GM18909 (cell line): Measurements from ENCODE around the gene ANKRD29.
"Not testable (repeated sequence)": the region's sequence is repeated elsewhere in the genome, so short reads cannot be mapped to it uniquely, and the experiment has no call there.

Source experiments
- ATAC-seq: cut with Tn5 transposase; IDR thresholded peaks from one replicate; pipeline ENCODE4 v1.9.1; 2021; ENCODE audit warnings: mild to moderate bottlenecking; ENCODE audit not compliant: unreplicated experiment, poor library complexity

Gene ANKRD29

DNA sequence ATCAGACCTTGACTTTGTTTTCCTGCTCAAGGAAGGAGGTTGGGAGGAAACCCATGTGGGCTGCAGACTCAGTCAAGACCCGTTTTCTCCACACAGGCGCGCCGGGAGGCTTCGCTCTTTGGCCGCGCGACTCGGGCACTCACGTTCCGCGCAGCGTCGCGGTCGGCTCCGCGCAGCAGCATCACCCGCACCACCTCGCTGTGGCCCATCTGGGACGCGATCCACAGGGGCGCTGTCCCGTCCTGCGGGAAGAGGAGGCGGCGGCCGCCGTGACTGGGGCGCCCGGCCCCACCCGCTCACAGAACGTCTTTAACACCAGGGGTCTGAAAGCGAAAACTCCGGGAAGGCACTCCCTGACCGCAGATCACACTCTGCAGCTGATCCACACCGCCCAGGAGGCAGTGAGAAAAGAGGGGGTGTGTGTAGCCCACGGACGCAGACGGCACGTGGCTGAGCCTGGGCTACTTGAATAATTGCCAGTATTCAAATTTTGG is 43.3 kb downstream of the ANKRD29 start:
- peak; percentile 28 for ATAC-seq

DNA sequence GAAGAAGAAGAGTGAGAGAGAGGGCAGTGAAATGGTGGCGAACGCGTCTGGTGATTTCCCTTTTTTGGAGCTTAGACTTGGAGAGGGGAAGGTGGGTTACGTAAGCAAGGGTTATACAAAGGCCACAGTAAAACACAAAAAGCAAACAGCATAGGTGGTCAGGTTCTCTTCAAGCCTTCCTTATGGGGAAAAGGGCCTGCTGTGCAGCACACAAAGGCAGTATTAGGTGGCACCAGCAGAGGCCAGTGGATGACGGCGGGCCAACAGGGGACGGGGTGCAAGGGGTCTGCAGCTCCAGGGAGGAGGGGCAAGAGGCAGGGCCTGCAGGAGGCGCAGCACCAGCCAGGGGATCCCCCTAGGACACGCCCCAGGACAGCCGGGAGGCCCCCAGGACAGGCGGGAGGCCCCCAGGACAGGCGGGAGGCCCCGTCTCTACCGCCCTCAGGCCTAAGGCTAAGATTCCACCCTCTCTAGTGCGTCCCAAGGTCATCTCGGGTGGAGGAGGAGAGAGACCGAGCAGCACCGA is 43.8 kb downstream of the ANKRD29 start:
- peak; percentile 44 for ATAC-seq

DNA sequence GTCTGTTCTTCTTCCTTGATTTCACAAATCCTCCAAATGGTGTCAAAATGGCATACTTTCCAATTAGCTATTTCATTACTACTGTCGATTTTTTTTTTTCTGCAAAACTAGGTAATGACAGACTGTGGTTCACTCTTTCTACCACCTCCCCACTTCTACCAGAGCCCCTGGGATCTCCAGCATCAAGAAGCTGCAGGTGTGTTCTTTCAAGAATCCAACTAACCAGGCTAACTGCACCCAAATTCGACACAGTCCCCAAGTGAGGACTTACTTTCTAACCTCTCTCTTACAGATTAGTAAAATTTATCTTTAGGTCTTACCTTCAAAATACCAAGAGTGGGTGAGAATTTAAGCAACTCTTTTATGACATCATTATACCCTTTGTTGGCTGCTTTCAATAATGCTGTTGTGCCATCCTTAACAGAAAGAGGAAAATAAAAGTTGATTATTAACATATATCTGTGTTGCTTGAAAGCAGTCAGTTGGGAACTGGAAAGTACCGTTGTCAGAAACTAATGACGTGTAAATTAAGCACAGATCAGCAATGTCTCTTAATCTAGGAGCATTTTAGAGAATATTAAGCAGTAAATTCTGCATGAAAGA is 45.2 kb downstream of the ANKRD29 start:
- ATAC-seq = peak; percentile 60

DNA sequence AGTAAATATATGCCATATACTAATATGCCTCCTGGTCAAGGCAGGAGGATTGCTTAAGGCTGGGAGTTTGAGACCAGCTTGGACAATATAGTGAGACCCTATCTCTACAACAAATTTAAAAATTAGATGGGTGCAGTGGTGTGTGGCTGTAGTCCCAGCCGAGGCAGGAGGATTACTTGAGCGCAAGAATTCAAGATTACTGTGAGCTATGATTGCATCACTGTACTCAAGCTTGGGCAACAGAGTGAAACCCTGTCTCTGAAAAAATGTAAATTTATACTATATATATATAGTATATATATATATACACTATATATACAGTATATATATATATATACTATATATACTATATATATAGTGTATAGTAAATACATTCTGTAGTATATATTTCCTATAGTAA is 46.5 kb downstream of the ANKRD29 start:
- ATAC-seq = no peak

DNA sequence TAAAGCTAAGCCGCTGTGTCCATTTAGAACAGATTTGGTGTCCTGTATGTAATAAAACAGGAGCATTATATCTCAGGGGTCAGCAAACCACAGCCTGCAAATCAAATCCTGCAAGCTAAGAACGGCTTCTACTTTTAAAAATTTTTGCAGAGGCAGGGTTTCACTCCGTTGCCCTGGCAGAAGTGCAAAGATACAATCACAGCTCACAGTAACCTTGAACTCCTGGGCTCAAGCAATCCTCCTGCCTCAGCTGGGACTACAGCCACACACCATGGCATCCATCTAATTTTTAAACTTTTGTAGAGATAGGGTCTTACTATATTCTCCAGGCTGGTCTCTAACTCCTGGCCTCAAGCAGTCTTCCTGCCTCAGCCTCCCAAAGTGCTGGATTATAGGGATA is 47.8 kb downstream of the ANKRD29 start:
- ATAC-seq = no peak

DNA sequence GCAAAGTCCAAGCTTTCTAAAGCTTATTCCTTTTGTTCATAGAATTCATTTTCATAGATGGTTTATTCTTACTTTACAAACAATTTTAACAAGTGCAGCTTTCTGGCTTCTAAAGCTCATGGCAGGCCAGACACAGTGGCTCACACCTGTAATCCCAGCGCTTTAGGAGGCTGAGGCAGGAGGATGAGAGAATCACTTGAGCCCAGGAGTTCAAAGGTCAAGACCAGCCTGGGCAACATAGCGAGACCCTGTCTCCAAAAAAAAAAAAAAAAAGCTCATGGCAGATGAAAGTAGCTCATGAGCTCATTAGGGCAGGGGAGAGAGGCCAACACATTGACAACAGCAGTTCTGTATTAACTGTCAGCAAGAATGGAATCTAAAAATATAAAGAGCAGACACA is 48.3 kb downstream of the ANKRD29 start:
- ATAC-seq = no peak

GRCh38 chr18:23613091-23613475 is 49.6 kb downstream of the ANKRD29 start:
- not testable (repeated sequence) for ATAC-seq

DNA sequence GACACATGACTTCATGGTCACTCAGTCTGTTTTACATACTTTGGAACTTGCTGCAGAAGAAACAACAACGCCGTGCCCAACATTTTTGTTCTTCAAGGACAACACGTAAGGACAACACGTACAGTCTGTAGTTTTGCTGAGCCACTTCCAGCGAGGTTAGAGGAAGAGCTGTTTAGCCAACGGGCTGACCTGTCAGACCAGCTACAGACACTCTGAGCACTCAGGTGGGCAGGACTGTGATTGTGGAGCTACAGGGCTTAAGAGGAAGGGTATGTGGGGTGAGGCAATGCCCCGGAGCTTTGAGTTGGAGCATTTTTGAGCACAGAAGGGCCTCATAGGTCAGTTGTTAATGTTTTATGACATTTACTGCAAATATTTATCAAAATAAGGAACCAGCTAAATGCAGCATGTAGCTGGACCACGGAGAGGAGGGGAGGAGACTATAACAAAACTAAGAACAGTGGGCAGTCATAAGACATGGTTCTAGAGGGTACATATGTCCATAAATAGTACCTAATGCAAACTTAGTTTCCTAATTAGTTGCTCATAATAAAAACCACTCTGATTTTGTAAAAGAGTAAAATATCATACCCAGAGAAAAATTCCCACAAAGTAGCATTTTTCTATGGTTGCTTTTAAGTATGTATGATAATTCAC is 50.1 kb downstream of the ANKRD29 start:
- ATAC-seq = peak; percentile 59

- no peak for ATAC-seq
Measured at GRCh38 chr18:23609390-23610023, 53.2 kb downstream of the ANKRD29 start.

GRCh38 chr18:23608211-23608610 is 54.5 kb downstream of the ANKRD29 start:
- ATAC-seq = no peak

DNA sequence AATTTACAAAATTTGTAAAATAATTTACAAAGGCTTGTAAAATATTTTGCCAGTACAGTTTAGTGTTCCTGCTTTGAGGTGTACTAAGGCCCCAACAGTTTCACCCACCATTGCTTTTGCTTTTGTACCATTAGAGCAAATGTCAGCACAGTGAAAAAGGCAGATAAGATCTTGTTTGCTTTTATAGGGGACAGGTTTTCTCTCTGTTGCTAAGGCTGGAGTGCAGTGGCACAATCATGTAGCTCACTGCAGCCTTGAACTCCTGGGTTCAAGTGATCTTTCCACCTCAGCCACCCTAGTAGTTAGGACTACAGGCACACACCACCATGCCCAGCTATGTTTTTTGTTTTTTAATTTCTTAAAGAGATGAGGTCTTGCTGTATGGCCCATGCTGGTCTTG is 56.8 kb downstream of the ANKRD29 start:
- no peak for ATAC-seq

DNA sequence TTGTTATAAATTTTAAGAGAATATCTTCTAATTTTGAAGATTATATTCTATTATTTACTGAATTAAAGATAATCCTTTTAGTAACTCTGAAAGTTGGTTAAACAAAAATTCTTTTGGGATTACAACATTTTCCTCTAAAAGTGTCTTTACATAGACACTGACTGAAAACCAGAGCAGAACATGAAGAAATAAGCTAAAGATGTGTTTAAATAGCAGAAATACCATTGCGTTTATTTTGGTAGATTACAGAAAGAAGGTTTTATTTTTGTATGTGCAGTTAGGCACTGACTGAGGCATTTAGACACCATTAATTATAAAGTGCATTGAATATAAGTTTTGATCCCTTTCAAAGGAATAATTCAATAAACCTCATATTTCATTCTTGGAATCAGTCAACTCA is 62.9 kb downstream of the ANKRD29 start:
- ATAC-seq = no peak

DNA sequence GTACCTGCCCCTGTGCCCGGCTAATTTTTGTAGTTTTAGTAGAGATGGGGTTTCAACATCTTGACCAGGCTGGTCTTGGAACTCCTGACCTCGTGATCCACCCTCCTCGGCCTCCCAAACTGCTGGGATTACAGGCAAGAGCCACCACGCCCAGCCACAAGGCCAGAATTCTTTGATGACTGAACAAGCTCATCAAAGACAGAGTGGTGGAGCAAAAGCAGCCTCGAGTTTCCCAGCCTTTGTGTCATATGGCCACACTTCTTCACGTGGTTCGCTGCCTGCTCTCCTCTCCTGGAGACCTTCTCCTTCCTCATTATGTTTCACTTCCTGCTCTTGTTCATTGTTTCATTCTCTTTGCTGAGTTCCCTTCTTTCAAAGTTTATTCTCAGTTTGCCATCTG is 66.5 kb downstream of the ANKRD29 start:
- no peak for ATAC-seq

DNA sequence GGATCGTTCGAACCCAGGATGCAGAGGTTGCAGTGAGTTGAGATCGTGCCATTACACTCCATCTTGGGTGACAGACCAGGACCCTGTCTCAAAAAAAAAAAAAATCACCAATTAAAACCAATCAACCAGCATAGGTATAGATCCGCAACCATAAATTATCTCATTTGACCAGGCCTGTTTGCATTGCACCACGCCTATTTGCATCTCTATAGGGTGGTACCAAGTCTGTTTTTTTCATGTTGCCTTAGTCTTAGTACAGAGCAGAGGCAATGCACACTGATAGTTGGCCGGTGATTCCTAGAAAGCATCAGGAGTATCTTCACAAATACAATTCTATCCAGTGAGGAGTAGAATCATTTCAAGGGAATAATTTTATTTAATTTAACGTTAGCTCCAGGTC is 67.1 kb downstream of the ANKRD29 start:
- no peak for ATAC-seq

GRCh38 chr18:23593720-23594119 is 69.0 kb downstream of the ANKRD29 start:
- no peak for ATAC-seq

DNA sequence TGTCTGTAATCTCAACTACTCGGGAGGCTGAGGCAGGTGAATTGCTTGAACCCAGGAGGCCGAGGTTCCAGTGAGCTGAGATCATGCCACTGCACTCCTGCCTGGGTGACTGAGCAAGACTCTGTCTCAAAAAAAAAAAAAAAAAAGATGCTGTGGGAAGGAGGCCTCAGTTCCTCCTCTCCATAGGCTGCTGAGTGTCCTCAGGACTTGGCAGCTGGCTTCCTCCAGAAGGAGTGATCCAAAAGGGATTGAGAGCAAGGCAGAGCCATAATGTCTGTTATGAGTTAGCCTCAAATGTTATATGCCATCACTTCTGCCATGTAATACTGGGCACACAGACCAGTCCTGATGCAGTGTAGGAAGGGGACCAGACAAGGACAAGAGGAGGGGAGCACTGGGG is 69.8 kb downstream of the ANKRD29 start:
- no peak for ATAC-seq

DNA sequence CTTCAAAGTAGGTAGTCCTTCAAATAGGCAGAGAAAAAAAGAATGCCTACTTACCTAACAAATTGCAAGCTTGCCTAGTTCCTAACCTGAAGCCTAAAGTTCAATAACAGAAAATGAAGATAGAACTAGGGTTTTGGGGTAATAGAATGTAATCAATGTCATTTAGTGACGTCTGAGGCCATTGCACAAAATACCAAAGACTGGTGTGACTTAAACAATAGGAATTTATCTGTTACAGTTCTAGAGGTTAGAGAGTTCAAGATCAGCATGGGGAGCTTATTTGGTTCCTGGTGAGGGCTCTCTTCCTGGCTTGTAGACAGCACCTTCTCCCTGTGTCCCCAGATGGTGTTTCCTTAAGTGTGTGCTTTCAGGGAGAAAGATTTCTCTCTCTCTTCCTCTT is 71.7 kb downstream of the ANKRD29 start:
- no peak for ATAC-seq

DNA sequence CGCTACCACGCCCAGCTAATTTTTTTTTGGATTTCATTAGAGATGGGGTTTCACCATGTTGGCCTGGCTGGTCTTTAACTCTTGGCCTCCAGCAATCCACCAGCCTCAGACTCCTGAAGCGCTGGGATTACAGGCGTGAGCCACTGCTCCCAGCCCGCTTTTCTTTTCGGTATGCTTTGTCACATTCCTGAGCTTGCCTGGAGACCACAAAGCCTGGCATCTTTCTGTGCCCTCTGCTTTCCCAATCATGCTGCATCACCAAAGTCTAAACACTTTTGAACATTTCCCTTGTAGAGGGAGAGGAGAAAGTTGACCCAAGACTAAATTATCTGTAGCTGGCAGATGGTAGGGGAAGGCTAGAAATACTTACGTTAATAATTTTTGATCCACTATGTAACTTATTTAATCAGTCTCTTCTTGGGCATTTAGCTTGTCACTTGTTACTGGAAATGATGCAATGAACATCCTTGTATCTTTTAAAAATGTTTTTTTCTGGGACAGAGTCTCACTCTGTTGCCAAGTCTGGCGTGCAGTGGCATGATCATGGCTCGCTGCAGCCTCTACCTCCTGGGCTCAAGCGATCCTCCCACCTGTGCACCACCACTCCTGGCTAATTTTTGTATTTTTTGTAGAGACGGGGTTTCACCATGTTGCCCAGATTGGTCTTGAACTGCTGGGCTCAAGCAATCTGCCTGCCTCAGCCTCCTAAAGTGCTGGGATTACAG is 73.7 kb downstream of the ANKRD29 start:
- ATAC-seq = no peak

DNA sequence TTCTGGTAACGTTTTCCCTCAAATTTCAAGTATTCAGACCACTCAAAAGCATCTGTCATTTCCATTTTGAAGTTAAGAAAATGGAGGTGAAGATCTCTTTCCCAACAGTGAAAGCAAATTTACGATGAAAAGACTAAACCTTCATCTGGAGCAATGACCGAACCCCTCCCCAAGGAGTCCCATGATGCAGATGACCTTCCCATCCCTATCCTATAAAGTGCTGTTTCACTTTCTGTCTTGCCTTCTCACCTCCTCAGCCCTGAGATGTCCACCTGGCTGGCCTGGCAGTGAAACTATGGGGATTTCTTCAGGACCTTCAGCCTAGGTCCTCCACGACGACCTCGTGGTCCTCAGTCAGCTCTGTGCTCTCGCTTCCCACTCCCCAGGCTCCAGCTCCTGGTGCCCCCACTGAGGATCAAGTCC is 75.5 kb downstream of the ANKRD29 start:
- no peak for ATAC-seq

- ATAC-seq = peak; percentile 91
Measured at GRCh38 chr18:23586249-23587196, 76.2 kb downstream of the ANKRD29 start, which contains the start of gene NPC1. Gene NPC1 (minus strand): TSS chr18:23586506. CDS start chr18:23586343, 163 bp downstream.
